ENCODE measurements around the gene DUSP7. TPM values are rescaled to one million over a fixed set of nuclear protein-coding genes. Genes with fewer than 3 reads are reported as not detected.

The DUSP7 gene
- polyA plus RNA-seq, 1 donor, result 9.6 TPM

GRCh38 chr3:52006017-52006819 lies 50.2 kb downstream of the DUSP7 start:
- Histone ChIP-seq H3K27me3 (ENCODE audit: control insufficient read depth, insufficient read depth, low read length) (no peaks in the 10 kb centered on the region), H3K9me3 (ENCODE audit: control insufficient read depth, low read depth, low read length) (no peaks in the 10 kb centered on the region), H3K4me3 (ENCODE audit: low read length) (no peak overlapping the region), H3K4me1 (ENCODE audit: control insufficient read depth, insufficient read depth, low read length) (peaks cover 11% of the 10 kb centered on the region), H3K27ac (ENCODE audit: low read length) (no peak overlapping the region), H3K36me3 (ENCODE audit: control insufficient read depth, insufficient read depth, low read length) (no peaks in the 10 kb centered on the region)
- no peak for DNase-seq
- WGBS (ENCODE audit: insufficient coverage, low lambda C conversion rate), result no CpG with 5 or more reads among the region's 8 CpGs

GRCh38 chr3:52005571-52005986 lies 50.8 kb downstream of the DUSP7 start:
- H3K9me3 ChIP-seq (ENCODE audit: control insufficient read depth, low read depth, low read length), result no peaks in the 10 kb centered on the region
- no CpG with 5 or more reads among the region's 15 CpGs for WGBS (ENCODE audit: insufficient coverage, low lambda C conversion rate)
- no peaks in the 10 kb centered on the region for H3K27me3 ChIP-seq (ENCODE audit: control insufficient read depth, insufficient read depth, low read length)
- H3K4me1 ChIP-seq (ENCODE audit: control insufficient read depth, insufficient read depth, low read length), result peaks cover 11% of the 10 kb centered on the region
- H3K27ac ChIP-seq (ENCODE audit: low read length), result no peak overlapping the region
- DNase-seq, result peak in 1 of 2 donors; percentile 50
- no peaks in the 10 kb centered on the region for H3K36me3 ChIP-seq (ENCODE audit: control insufficient read depth, insufficient read depth, low read length)
- no peak overlapping the region for H3K4me3 ChIP-seq (ENCODE audit: low read length)

- no peaks in the 10 kb centered on the region for H3K27me3 ChIP-seq (ENCODE audit: control insufficient read depth, insufficient read depth, low read length)
- no peak overlapping the region for H3K4me3 ChIP-seq (ENCODE audit: low read length)
- no peak for DNase-seq
- no CpG with 5 or more reads among the region's 4 CpGs for WGBS (ENCODE audit: insufficient coverage, low lambda C conversion rate)
- no peak overlapping the region for H3K27ac ChIP-seq (ENCODE audit: low read length)
- peaks cover 11% of the 10 kb centered on the region for H3K4me1 ChIP-seq (ENCODE audit: control insufficient read depth, insufficient read depth, low read length)
- no peaks in the 10 kb centered on the region for H3K9me3 ChIP-seq (ENCODE audit: control insufficient read depth, low read depth, low read length)
- H3K36me3 ChIP-seq (ENCODE audit: control insufficient read depth, insufficient read depth, low read length), result no peaks in the 10 kb centered on the region
These were observed 51.4 kb downstream of the DUSP7 start for GRCh38 chr3:52004906-52005395.

- Histone ChIP-seq H3K27ac (ENCODE audit: low read length) (no peak overlapping the region), H3K4me3 (ENCODE audit: low read length) (no peak overlapping the region), H3K9me3 (ENCODE audit: control insufficient read depth, low read depth, low read length) (no peaks in the 10 kb centered on the region), H3K27me3 (ENCODE audit: control insufficient read depth, insufficient read depth, low read length) (no peaks in the 10 kb centered on the region), H3K4me1 (ENCODE audit: control insufficient read depth, insufficient read depth, low read length) (peaks cover 11% of the 10 kb centered on the region), H3K36me3 (ENCODE audit: control insufficient read depth, insufficient read depth, low read length) (no peaks in the 10 kb centered on the region)
- WGBS (ENCODE audit: insufficient coverage, low lambda C conversion rate), result no CpG with 5 or more reads among the region's 16 CpGs
- peak; percentile 42 to 56 for DNase-seq
These were observed 52.1 kb downstream of the DUSP7 start for GRCh38 chr3:52004163-52004787.

GRCh38 chr3:52002748-52003147 lies 53.6 kb downstream of the DUSP7 start:
- no peak for DNase-seq
- Histone ChIP-seq H3K4me1 (ENCODE audit: control insufficient read depth, insufficient read depth, low read length) (peaks cover 11% of the 10 kb centered on the region), H3K9me3 (ENCODE audit: control insufficient read depth, low read depth, low read length) (no peaks in the 10 kb centered on the region), H3K36me3 (ENCODE audit: control insufficient read depth, insufficient read depth, low read length) (no peaks in the 10 kb centered on the region), H3K27me3 (ENCODE audit: control insufficient read depth, insufficient read depth, low read length) (no peaks in the 10 kb centered on the region), H3K27ac (ENCODE audit: low read length) (no peak overlapping the region), H3K4me3 (ENCODE audit: low read length) (no peak overlapping the region)
- 0% methylated on average over 1 of the region's 6 CpGs for WGBS (ENCODE audit: insufficient coverage, low lambda C conversion rate)

GRCh38 chr3:52001443-52001974 lies 54.9 kb downstream of the DUSP7 start:
- Histone ChIP-seq H3K4me1 (ENCODE audit: control insufficient read depth, insufficient read depth, low read length) (peaks cover 11% of the 10 kb centered on the region), H3K27ac (ENCODE audit: low read length) (no peak overlapping the region), H3K36me3 (ENCODE audit: control insufficient read depth, insufficient read depth, low read length) (no peaks in the 10 kb centered on the region), H3K9me3 (ENCODE audit: control insufficient read depth, low read depth, low read length) (no peaks in the 10 kb centered on the region), H3K4me3 (ENCODE audit: low read length) (no peak overlapping the region), H3K27me3 (ENCODE audit: control insufficient read depth, insufficient read depth, low read length) (no peaks in the 10 kb centered on the region)
- WGBS (ENCODE audit: insufficient coverage, low lambda C conversion rate), result no CpG with 5 or more reads among the region's 18 CpGs
- peak; percentile 64 to 65 for DNase-seq

GRCh38 chr3:51999846-52000245 lies 56.5 kb downstream of the DUSP7 start:
- Histone ChIP-seq H3K27me3 (ENCODE audit: control insufficient read depth, insufficient read depth, low read length) (no peaks in the 10 kb centered on the region), H3K9me3 (ENCODE audit: control insufficient read depth, low read depth, low read length) (no peaks in the 10 kb centered on the region), H3K4me1 (ENCODE audit: control insufficient read depth, insufficient read depth, low read length) (peaks cover 9% of the 10 kb centered on the region), H3K27ac (ENCODE audit: low read length) (no peak overlapping the region), H3K36me3 (ENCODE audit: control insufficient read depth, insufficient read depth, low read length) (peaks cover under 1% of the 10 kb centered on the region), H3K4me3 (ENCODE audit: low read length) (no peak overlapping the region)
- WGBS (ENCODE audit: insufficient coverage, low lambda C conversion rate), result no CpG with 5 or more reads among the region's 2 CpGs
- DNase-seq, result no peak

Other genes starting within 250 kb of the DUSP7 start
- gene IQCF2, start 195.0 kb downstream of the DUSP7 start, polyA plus RNA-seq, result not detected
- not detected for gene IQCF5, start 181.0 kb downstream of the DUSP7 start, polyA plus RNA-seq
- not detected for gene IQCF1, start 153.2 kb downstream of the DUSP7 start, polyA plus RNA-seq
- 17.8 TPM for gene RRP9, start 114.7 kb downstream of the DUSP7 start, polyA plus RNA-seq
- gene PARP3, start 114.2 kb downstream of the DUSP7 start, polyA plus RNA-seq, result 17.1 TPM
- 0.18 TPM for gene GPR62, start 101.2 kb downstream of the DUSP7 start, polyA plus RNA-seq
- gene PCBP4, start 89.1 kb downstream of the DUSP7 start, polyA plus RNA-seq, result 48.8 TPM
- gene ABHD14B, start 82.5 kb downstream of the DUSP7 start, polyA plus RNA-seq, result 101 TPM
- gene ABHD14A, start 81.5 kb downstream of the DUSP7 start, polyA plus RNA-seq, result 14.1 TPM
- gene ACY1, start 73.0 kb downstream of the DUSP7 start, polyA plus RNA-seq, result 269 TPM
- gene RPL29, start 60.7 kb downstream of the DUSP7 start, polyA plus RNA-seq, result 2,526 TPM
- gene POC1A, start 97.9 kb upstream of the DUSP7 start, polyA plus RNA-seq, result 5.9 TPM
- 37.2 TPM for gene ALAS1, start 141.6 kb upstream of the DUSP7 start, polyA plus RNA-seq
- 0.37 TPM for gene TLR9, start 169.1 kb upstream of the DUSP7 start, polyA plus RNA-seq
- 19.9 TPM for gene TWF2, start 182.6 kb upstream of the DUSP7 start, polyA plus RNA-seq
- gene PPM1M, start 189.2 kb upstream of the DUSP7 start, polyA plus RNA-seq, result 11.0 TPM
- 71.9 TPM for gene WDR82, start 222.1 kb upstream of the DUSP7 start, polyA plus RNA-seq
- gene GLYCTK, start 231.3 kb upstream of the DUSP7 start, polyA plus RNA-seq, result 165 TPM

Data from large intestine (tissue), 3 donors.